UCSD-AML1 (cell line): ENCODE data around the gene TBX15.

Experiments used
- DNase-seq: peaks from one replicate; lab custom pipeline; 2025; ENCODE audit not compliant: unreplicated experiment; lab: John Stamatoyannopoulos, UW

TBX15 gene

DNA sequence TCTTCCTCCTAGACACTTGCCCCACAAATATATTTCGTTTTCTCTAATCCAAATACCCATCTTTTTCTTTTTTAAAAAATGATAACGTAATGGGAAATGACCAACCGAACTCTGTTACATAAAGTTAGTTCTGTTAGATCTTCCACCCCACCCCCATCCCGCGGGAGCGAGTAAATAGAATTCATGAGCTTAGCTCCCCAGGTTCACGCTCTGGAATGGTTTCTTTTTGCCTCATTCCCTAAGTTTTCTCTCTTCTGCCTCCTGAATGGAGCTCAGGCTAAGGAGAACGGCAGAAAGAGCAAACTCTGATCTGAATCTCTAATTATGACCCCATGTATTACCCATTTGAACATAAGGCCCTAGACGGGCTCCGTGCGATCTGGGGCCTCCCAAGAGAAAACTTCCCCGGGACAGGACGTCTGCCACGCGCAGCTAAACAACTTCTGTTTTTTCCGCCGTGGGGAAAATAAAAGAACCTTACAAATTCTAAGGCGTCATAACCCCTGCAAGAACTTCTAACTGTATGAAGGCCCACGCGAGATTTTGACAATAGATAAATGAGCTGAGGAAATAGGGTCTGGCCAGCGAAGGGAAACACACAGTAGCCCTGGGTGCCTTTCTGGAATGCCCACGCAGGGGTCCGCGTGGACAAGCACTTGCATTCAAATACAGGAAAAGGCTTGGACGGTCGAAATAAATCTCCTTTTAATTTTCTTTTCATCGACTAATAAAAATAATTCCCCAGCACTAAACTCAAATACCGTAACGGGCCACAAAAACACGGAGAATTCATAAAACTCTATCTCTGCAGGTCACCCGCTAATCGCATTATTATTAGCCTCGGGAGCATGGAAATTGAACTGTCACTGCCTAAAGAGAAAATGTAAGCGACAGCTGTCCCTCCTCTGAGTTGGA, 2.2 kb downstream of the TBX15 start:
- no peak for DNase-seq

DNA sequence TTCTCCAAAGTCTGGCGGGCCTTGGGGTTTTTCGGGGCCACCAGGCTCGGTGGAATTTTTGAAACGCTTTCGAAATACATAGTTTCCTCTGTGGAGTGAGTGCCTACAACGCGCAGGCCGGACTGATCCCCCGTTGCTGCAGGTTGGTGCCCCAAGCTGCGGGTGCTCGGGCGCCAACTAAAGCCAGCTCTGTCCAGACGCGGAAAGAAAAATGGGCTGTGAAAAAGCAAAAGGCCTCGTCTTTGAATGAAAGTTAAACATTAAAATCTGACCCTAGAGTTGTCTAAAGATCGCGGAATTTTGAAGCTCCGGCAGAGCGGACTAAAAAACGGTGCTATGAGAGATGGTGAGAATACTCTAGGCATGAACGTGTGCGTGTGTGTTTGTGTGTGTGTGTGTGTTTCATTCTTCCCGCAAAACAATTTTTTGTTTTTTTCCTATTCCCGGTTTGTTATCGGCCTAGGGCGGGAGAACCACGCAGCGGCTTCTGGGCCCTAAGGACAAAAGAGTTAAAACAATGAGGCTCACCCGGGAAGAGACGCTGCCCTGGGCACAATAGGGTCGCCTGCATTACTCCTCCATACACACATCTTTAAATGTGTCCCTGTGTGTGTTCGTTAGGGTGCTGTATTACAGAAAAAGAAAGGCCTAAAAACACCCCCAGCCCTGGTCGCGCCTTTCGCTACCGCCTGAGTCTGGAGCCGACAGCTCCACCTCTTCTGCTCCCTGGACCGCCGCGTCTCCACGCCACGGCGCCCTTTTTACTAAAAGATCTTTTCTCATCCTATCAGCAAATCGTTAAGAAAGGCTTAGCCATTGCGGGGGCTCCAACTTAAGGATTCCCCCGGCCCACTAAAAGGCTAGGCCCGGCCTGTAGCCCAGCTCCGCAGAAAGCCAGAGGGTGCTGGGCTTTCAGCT, 3.2 kb downstream of the TBX15 start:
- no peak for DNase-seq

DNA sequence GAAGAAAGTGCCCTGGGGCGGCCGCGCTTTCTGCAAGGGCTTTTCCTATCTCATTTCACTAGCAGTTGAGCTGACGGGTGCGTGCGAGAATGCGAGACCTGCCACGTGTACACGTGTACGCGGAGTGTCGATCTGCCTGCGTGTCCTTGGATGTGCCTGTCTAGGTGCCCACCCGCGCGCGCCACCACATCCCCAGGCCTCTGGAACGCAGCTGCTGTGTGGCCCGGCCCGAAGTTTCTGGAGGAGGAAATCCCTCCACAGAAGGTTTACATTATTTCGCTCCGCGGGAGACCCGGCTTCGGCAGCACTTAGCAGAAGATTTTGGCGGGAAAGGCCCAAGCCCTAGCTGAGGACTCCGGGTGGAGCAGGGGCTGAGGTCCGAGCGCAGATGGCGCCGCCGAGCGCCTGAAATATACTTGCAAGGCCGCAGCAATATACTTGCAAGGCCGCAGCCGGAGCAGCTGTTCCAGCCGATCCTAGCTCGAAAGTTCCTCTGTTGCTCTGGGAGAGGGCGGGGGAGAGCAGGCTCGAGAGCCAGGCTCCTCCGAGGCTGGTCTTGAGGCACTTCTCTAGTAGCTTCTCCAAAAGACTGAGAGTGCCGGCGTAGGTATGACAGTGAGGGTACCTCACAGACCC, 3.9 kb downstream of the TBX15 start:
- DNase-seq: no peak

DNA sequence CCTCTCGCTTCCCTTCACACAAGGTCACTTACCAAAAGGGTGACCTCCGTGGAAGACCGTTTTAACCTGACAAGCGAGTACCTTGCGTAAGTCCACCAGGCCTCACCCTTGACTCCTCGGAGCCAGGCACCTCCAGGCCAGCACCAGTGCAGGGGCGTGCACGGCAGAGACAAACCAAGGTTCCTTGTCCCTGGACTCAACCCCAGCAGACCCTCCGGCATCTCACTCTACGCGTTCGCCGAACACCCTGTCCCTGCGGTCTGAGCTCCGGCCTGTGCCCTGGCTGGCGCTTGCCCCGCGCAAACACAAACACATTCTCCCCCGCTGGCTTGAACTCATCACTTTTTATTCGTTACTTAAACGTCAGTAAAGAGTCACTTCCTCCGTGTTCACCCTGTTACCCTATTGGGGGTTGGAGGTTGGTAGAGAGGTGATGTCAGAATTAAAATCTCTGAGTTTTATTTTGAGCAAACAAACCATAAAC, 4.5 kb downstream of the TBX15 start:
- no peak for DNase-seq

DNA sequence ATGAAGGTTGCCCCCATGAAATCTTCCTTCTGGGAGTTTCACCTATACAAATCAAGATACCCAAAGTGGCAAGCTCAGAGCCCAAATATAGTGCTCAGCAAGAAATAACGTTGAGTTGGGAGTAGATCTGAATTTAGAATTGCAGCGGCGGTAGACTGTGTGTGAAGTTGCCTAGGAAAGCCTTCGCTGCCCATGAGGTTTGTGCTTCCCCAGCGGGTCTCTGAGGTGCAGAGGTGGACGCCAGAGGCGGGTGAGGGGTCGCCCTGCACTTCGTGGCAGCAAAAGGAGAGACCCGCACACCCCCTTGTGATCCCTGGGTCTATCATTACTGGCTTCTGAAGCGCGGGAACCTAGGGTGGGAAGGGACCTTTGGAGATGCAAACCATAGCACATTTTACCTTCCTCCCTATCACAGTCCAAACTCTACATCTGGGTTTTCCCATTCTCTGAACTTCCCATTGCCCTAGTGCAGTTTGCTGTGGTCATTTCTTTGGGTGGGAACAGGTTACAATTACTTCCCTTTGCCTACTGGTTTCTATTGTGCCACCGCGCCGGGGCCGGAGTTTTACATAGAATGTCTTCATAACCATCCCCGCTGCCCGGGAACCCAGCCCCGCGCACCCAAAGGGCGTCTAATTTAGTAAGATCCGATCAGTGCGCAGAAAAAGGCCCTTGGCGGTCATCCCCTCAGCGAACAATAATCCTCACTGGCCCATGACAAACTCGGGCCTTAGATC, 5.2 kb downstream of the TBX15 start:
- no peak for DNase-seq

DNA sequence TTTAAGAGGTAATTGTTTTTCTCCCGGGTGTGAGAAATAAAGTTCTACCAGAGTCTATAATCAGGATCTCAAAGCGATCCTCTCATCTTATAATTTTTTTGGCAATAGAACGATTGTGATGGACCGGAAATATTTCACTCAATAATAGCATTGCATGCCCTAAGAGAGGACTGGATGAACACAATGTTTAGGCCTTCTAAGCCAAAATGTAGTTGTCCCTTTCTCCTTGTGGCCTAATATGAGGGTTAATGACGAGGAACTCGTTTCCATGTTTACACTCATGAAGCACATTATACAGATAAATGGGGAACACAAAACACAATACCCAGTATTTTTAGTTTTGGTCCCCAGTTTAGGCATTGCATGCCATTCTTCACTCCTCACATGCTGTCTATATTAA, 5.9 kb downstream of the TBX15 start:
- no peak for DNase-seq

DNA sequence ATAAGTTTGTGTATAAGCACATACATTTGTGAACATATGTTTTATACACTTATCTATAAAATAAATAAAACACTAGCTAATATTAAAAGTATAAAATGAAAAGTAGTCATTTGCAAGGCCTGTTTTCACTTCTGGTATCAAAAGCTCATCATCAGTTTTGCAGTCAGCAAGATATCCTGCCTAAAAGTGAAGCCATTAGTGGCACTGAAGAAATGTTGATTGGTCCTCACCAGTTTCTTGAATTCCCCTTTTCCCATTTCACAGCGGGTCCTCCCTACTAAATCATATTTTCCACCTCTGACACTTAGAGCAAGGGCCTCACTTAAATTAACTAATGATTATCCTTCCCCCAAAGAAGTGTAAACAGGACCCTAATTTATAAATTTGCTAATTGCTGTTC, 6.7 kb downstream of the TBX15 start:
- DNase-seq: no peak

DNA sequence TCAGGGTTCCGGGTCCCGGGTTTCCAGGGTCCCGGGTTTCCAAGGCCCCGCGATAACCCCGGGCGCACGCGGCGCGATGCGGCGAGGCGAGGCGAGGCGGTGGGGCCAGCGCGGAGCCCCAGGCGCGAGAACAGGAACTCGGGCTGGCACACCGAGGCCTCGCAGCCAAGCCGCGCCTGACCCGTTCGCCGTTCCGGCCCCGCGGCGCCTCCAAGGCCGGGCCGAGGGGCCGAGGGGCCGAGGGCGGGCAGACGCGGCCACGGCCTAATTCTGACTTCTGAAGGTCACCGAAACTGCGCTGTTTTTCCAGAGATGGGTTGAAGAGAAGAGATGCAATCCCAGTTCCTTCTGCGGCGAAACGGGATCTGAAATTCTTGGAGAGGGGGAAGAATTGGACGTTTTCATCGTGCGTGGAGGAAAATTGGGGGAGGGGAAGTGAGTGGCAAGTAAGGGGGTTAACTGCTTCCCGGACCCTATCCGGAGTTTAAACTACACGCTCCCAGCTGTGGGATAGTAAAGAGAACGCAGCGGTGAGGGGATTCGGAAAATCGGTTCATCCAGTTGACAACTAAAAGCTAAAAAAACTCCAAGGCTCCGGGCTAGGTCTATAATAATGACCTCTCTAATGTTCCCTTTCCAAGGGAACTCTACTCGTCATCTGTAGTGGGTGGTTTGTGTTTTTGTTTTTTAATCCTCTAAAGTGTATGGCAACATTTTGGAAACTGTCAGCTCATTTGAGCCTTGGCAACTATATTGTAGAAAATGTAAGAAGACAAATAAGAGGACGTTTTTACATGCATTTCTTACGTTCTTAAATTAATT, 8.2 kb downstream of the TBX15 start:
- DNase-seq: no peak

DNA sequence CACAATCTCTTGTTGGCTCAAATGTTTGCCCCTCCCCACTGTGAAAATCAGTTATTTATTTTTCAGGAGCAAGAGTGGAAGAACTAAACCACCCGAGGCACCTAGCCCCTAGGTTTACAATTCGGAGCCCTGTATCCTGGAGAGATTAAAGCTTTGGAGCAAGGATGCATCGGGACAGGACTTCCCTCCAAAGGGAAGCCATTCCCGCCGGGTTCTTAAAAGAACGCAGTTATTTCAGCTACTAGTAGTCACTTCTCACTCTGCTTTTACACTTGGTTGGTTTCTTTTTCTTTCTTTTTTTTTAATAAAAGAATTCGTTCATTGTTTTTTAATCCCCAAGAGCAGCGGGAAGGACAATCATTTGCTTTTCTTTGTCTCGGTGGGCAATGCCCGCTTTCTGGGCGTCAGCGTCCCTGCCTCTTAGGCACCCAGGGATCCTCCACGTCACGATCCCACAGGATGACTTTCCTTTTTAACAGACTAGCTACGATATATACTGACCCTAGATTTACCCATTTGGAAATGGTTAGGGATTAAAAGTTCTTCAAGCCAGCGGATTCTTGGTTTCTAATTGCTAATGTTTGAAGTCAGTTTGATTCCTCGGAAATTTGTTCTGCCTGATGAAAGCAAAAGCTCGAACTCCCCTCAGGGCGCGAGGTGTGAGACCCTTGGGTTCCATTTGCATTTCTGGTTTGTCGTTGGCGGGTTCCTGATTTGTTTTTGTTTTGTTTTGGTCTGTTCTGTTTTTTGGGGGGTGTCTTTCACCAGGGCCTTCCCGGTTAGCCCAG, 9.0 kb downstream of the TBX15 start:
- DNase-seq: no peak

DNA sequence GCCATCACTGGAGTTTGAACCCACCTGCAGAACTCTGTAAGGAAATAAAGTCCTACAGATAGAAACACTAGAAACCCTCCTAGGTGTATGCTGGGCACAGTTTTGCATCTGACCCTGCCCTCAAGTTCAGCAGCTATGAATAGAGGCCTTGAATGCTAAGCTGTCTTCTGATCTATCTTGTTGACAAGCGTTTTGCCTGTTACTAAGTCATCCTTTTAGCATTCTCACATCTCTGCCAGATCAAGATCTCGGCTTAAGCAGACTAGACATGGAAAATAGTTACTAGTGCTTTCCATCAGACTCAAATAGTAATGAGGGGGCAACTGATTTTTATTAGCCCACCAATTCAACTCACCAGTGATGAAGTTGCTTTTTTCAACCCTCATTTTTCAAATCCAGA, 10.5 kb downstream of the TBX15 start:
- DNase-seq: no peak

DNA sequence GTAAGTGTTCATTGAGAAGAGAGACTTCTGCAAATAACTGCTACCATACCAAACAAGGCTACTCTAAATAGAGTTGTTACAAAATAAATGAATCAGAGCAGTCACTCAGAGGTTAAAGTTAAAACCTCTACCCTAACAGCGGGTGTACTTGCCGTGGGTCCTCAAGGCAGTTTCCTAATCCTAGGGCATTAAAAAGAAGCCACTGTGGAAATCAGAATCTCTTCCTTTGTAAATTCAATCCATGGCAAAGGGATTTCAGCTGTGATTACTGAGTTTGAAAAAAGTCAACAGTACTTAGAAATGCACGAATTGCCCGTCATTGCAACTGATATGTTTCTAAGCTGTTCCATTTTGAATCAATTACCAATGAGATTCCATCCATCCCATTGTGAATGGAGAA, 13.5 kb downstream of the TBX15 start:
- no peak for DNase-seq

DNA sequence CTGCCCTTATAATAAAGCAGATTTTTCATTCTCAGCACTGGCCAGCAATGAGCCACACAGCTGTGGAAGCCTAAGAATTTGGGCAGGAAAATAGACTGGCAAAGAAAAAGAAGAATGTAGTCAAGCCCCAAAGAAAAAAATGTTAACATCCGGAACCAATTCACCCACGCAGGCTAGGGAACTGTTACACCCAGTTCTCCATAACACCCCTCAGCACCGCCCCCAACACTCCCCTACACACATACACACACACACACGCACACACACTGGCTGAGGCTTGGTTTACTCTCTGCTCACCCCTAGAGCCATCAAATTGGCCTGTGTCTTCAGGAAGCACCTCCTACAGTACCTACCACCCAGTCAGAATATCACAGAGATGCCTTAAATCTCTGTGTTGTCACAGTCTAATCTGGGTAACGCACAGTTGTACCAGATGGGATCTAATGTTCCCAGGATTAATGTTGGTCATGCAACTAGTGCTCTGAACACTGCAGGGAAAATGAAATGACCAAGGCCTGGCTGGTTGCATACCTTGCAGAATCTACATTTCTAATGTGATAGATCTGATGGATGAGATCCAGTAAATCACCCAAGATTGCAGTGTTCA, 14.5 kb downstream of the TBX15 start:
- no peak for DNase-seq

DNA sequence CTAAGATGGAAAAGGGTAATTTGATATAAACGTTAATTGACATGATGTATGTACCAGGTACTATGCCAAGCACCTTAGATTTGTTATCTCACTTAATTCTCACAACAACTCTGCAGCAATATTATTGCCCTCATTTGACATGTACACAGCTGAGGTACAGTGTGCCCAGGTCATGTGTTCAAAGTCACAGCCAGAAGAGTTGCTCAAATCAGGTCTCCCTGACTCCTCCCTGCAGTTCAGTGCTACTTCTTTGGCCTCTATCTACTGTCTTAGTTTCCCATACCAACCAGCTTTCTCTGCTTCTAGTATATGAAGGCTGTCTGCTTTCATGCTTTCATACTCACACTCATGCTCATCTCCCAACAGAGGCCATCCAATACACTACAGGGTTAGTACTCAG, 15.1 kb downstream of the TBX15 start:
- no peak for DNase-seq

DNA sequence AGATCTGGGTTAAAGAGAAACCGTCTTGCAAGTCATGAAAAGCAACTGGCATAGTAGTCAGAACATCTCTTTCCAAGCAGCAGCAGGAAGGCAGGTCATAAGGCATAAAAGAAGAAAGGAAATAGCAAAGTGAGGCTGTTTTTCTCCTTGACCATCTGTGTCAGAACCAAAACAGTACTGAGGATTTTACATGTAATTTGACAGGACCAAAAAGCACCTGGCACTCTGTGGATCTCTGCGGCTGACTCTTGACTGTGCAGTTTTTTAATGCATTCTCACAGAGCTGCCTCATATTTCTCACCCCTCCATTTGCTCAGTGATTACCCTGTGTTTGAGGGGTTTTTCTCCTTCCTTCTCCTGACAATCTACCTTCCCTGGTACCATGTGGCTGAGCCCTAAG, 17.7 kb downstream of the TBX15 start:
- DNase-seq: no peak

DNA sequence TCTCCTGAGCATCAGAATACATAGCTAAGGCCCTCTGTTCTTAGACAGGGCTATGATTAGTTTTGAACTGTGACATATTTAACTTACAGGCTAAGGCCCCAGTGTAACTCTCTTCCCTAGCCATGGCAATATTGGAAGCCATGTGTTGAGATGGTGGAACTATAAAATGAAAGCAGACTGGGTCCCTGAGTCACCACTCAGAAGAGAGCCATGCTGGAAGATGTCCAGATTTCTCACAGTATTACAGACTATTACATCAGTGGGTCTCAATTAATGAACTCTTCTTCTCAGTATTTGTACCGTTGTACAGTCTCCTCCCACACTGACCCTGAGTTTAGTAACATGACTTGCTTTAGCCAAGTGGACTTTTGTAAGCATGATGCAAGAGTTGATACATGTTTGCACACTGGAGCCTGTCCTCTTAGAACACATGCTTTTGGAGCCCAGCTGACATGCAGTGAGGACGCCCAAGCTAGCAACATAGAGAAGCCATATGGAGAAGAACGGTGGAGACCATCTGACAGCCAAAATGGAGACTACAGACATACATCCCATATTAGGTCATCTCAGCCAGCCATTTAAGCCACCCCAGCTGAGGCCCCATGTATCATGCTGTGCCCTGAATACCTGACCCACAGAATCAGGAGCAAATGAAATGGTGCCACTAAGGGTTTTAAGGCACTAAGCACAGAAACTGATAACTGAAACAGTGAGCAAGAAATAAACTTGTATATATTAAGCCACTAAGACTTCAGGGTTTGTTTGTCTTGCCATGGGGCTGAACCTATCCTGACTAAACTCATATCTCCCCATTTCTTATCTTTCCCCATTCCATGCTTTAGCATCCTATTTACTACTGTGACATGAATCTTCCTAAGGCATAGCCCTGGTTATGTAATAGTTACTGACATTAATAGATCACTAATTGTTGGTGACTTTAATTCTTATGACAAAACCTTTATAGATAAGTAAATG, 24.4 kb downstream of the TBX15 start:
- DNase-seq: no peak

DNA sequence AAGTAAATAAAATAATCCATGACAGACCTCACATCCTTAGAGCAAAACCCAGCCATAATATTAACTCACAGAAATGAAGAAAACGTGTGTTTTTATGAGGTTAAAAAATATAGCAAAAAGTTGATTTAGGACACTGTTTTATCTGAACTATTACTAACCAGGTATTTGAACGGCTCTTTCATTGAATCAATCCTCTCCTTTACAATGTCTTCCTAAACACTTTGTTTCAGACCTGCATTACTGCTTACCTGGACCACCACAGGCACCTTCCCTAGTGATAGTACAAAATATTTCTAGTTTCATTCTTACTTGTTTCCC, 25.0 kb downstream of the TBX15 start:
- no peak for DNase-seq

DNA sequence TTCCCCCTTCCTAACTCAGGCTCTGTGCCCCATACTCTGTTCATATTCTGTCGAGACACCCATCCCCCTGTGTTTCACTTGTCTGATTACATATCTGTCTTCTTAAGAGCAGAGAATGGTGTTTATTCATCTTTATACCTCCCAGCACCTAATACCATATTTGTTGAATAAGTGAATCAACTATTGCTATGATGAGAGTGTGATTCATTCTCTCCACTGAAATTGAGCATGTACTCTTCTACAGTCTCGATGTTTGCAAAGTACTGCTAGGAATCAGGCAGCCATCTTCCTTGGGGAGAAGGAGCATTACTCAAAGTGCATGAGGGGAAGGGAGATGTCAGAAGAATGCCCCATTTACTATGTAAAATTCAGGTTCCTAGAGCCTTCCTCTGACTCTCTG, 27.0 kb downstream of the TBX15 start:
- DNase-seq: no peak
